Smooth muscle cell (in vitro differentiated cells): ENCODE results near the gene NUTF2. TPM values are rescaled to one million over a fixed set of nuclear protein-coding genes. Genes with fewer than 3 reads are reported as not detected.

ENCODE experiments used
- DNase-seq: peaks from one replicate; lab custom pipeline; 2025; ENCODE audit not compliant: unreplicated experiment; lab: John Stamatoyannopoulos, UW
- H2AFZ ChIP-seq: fragments of 200-600 bp; sonication (generic); 2 replicates; pipeline ENCODE4 v1.6.0; 2016; ENCODE audit warnings: antibody characterized with exemption, low read depth, mild to moderate bottlenecking
- H3F3A ChIP-seq: fragments of 200-600 bp; sonication (generic); 2 replicates; pipeline ENCODE4 v1.6.0; 2017; ENCODE audit warnings: antibody characterized with exemption, low read depth
- H3K27ac ChIP-seq: fragments of 200-600 bp; sonication (generic); 2 replicates; pipeline ENCODE4 v1.5.1; 2016; ENCODE audit warnings: low read depth, mild to moderate bottlenecking
- H3K27me3 ChIP-seq: fragments of 200-600 bp; sonication (generic); 2 replicates; pipeline ENCODE4 v1.6.1; 2016; ENCODE audit warnings: low read depth, mild to moderate bottlenecking
- H3K36me3 ChIP-seq: fragments of 200-600 bp; sonication (generic); 2 replicates; pipeline ENCODE4 v1.5.1; 2016; ENCODE audit warnings: low read depth
- H3K4me1 ChIP-seq: fragments of 200-600 bp; sonication (generic); 2 replicates; pipeline ENCODE4 v1.5.1; 2016; ENCODE audit warnings: low read depth
- H3K4me2 ChIP-seq: fragments of 200-600 bp; sonication (generic); 2 replicates; pipeline ENCODE4 v1.6.0; 2016; ENCODE audit warnings: mild to moderate bottlenecking
- H3K4me3 ChIP-seq: fragments of 200-600 bp; sonication (generic); 2 replicates; pipeline ENCODE4 v1.5.1; 2016; ENCODE audit warnings: mild to moderate bottlenecking
- H3K79me2 ChIP-seq: fragments of 200-600 bp; sonication (generic); 2 replicates; pipeline ENCODE4 v1.6.0; 2016; ENCODE audit warnings: low read depth, mild to moderate bottlenecking
- H3K9ac ChIP-seq: fragments of 200-600 bp; sonication (generic); 2 replicates; pipeline ENCODE4 v1.6.0; 2016; ENCODE audit warnings: low read depth
- H3K9me3 ChIP-seq: fragments of 200-600 bp; sonication (generic); replicated peaks from 2 replicates; pipeline ENCODE4 v1.5.1; 2016; ENCODE audit warnings: low read depth
- H4K20me1 ChIP-seq: fragments of 200-600 bp; sonication (generic); 2 replicates; pipeline ENCODE4 v1.6.0; 2016; ENCODE audit warnings: low read depth
- CTCF ChIP-seq: fragments of 200-600 bp; sonication (generic); IDR thresholded peaks from 2 replicates; pipeline ENCODE4 v1.5.1; 2017; ENCODE audit warnings: borderline replicate concordance, mild to moderate bottlenecking, antibody characterized with exemption; ENCODE audit not compliant: insufficient read depth, poor library complexity, severe bottlenecking
- WGBS: methylation state at CpG from one replicate; pipeline ENCODE4 v1.1.7; 2016; ENCODE audit warnings: low lambda C conversion rate; 5-methylcytosine and 5-hydroxymethylcytosine counted together
- polyA plus RNA-seq: library from polyadenylated mRNA; unstranded; fragments of >200 nt; fragmentation: Nextera tagmentation; extraction: Ambion mirVana; gene quantifications from 2 replicates; pipeline ENCODE4 v1.2.1, GENCODE V29; 2016
- total RNA-seq: library from RNA; depleted of rRNA; stranded (reverse); fragments of >200 nt; gene quantifications from 2 replicates; pipeline ENCODE4 v1.2.3, GENCODE V29; 2014

Gene NUTF2
- total and polyA plus RNA-seq, 2 experiments from 2014 or later: 115 to 202 TPM

GRCh38 chr16:67847064-67847861 is 530 bp downstream of the NUTF2 start, which contains the start of gene CENPT:
CENPT (minus strand) TSS chr16:67847693; CDS start chr16:67833859, 13,834 bp downstream.
- Histone ChIP-seq H3K4me2 (peak within 1 kb of the TSS; percentile 94), H3K4me1 (peaks cover 40% of the 10 kb centered on the region), H3F3A (peaks cover 26% of the 10 kb centered on the region), H3K9me3 (no peaks in the 10 kb centered on the region), H3K4me3 (peak within 1 kb of the TSS; percentile 98), H3K27me3 (no peaks in the 10 kb centered on the region), H3K79me2 (peaks cover 82% of the 10 kb centered on the region), H3K27ac (peak within 1 kb of the TSS; percentile 98), H3K36me3 (no peaks in the 10 kb centered on the region), H3K9ac (peak within 1 kb of the TSS; percentile 99), H4K20me1 (peaks cover 60% of the 10 kb centered on the region), H2AFZ (peak within 1 kb of the TSS; percentile 64)
- WGBS: under 1% methylated on average over 47 of the region's 62 CpGs
- TF ChIP-seq CTCF: no peak
- no peak for DNase-seq

GRCh38 chr16:67848118-67848517 is 1.4 kb downstream of the NUTF2 start:
- no peak for TF ChIP-seq CTCF
- Histone ChIP-seq H3K4me2 (peak overlapping the region; percentile 94), H3K9ac (peak overlapping the region; percentile 99), H4K20me1 (peaks cover 65% of the 10 kb centered on the region), H3K4me3 (peak overlapping the region; percentile 98), H3K27me3 (no peaks in the 10 kb centered on the region), H3K27ac (peak overlapping the region; percentile 98), H3K79me2 (peaks cover 91% of the 10 kb centered on the region), H3K9me3 (no peaks in the 10 kb centered on the region), H3K36me3 (no peaks in the 10 kb centered on the region), H3K4me1 (peaks cover 36% of the 10 kb centered on the region), H2AFZ (no peak overlapping the region), H3F3A (peaks cover 22% of the 10 kb centered on the region)
- 92% methylated on average over 11 of the region's 11 CpGs for WGBS
- DNase-seq: no peak

- Histone ChIP-seq H3K27ac (no peak overlapping the region), H4K20me1 (peaks cover 98% of the 10 kb centered on the region)
Observed at GRCh38 chr16:67853670-67854069, 6.9 kb downstream of the NUTF2 start.

More at GRCh38 chr16:67853670-67854069, 6.9 kb downstream of the NUTF2 start:
- no peak for DNase-seq
- TF ChIP-seq CTCF: no peak
- H3K4me1 ChIP-seq: no peaks in the 10 kb centered on the region
- no peaks in the 10 kb centered on the region for H3K27me3 ChIP-seq
- 100% methylated on average over 3 of the region's 3 CpGs for WGBS
- H2AFZ ChIP-seq: no peak overlapping the region
- no peaks in the 10 kb centered on the region for H3K36me3 ChIP-seq
- no peak overlapping the region for H3K4me2 ChIP-seq
- H3K4me3 ChIP-seq: no peak overlapping the region
- H3K9me3 ChIP-seq: no peaks in the 10 kb centered on the region
- H3K9ac ChIP-seq: no peak overlapping the region
- H3K79me2 ChIP-seq: peaks cover 98% of the 10 kb centered on the region
- no peaks in the 10 kb centered on the region for H3F3A ChIP-seq
